OCI-LY3 (cell line): ENCODE measurements around the gene PRKCE.

ENCODE experiments used
- H2AFZ ChIP-seq: fragments of 200-600, 300-600 bp; shearing (Covaris generic); 2 replicates; pipeline ENCODE4 v1.6.0; 2014; ENCODE audit warnings: antibody characterized with exemption, low read depth, low read length
- H3K27ac ChIP-seq: fragments of 200-600, 300-600 bp; sonication (generic); 2 replicates; pipeline ENCODE4 v1.5.1; 2014; ENCODE audit warnings: mild to moderate bottlenecking, low read length, moderate library complexity, mixed read lengths
- H3K27me3 ChIP-seq: fragments of 200-600, 300-600 bp; sonication (generic); 2 replicates; pipeline ENCODE4 v1.6.1; 2014; ENCODE audit warnings: low read depth, low read length, mixed read lengths
- H3K36me3 ChIP-seq: fragments of 200-600, 300-600 bp; sonication (generic); replicated peaks from 2 replicates; pipeline ENCODE3; 2014; ENCODE audit warnings: low read depth, low read length, mixed read lengths
- H3K4me1 ChIP-seq: fragments of 300-600, 200-600 bp; sonication (generic); 2 replicates; pipeline ENCODE4 v1.6.1; 2014; ENCODE audit warnings: low read length, mixed read lengths
- H3K4me2 ChIP-seq: fragments of 200-600, 300-600 bp; sonication (generic); 2 replicates; pipeline ENCODE4 v1.6.1; 2014; ENCODE audit warnings: low read length, mixed read lengths
- H3K4me3 ChIP-seq: fragments of 300-600, 200-600 bp; sonication (generic); 2 replicates; pipeline ENCODE4 v1.5.1; 2014; ENCODE audit warnings: antibody characterized with exemption, mild to moderate bottlenecking, low read length, moderate library complexity
- H3K79me2 ChIP-seq: fragments of 300-600, 200-600 bp; shearing (Covaris generic); 2 replicates; pipeline ENCODE4 v1.6.1; 2014; ENCODE audit warnings: mild to moderate bottlenecking, low read length, mixed read lengths
- H3K9ac ChIP-seq: fragments of 300-600, 200-600 bp; shearing (Covaris generic); 2 replicates; pipeline ENCODE4 v1.6.0; 2014; ENCODE audit warnings: mild to moderate bottlenecking, low read length, moderate library complexity
- H3K9me3 ChIP-seq: fragments of 200-600, 300-600 bp; shearing (Covaris generic); 2 replicates; pipeline ENCODE4 v1.6.1; 2014; ENCODE audit warnings: low read length, mixed read lengths; ENCODE audit not compliant: insufficient read depth
- H4K20me1 ChIP-seq: fragments of 200-600, 300-600 bp; sonication (generic); 2 replicates; pipeline ENCODE4 v1.6.1; 2016; ENCODE audit warnings: low read length, mixed read lengths; ENCODE audit not compliant: insufficient read depth
- CTCF ChIP-seq: fragments of 200-600, 300-600 bp; sonication (generic); IDR thresholded peaks from 2 replicates; pipeline ENCODE4 v1.5.1; 2014; ENCODE audit warnings: antibody characterized with exemption, low read length, low read depth
- EZH2phosphoT487 ChIP-seq: fragments of 200-600 bp; shearing (Covaris generic); IDR thresholded peaks from 2 replicates; pipeline ENCODE4 v1.6.1; 2018; ENCODE audit warnings: antibody characterized with exemption, mixed run types, low read depth

PRKCE gene

GRCh38 chr2:46161315-46161714, 509.8 kb downstream of the PRKCE start:
- Histone ChIP-seq H4K20me1 (no peaks in the 10 kb centered on the region), H3K27ac (no peak overlapping the region), H3K9ac (no peak overlapping the region), H3K36me3 (no peaks in the 10 kb centered on the region), H3K4me2 (no peak overlapping the region), H3K9me3 (no peaks in the 10 kb centered on the region), H3K4me3 (no peak overlapping the region), H3K4me1 (peaks cover 7% of the 10 kb centered on the region; the same call in 1 of the 2 replicates), H3K27me3 (no peaks in the 10 kb centered on the region), H3K79me2 (no peaks in the 10 kb centered on the region), H2AFZ (no peak overlapping the region)
- TF ChIP-seq EZH2phosphoT487 (no peak), CTCF (no peak)

- Histone ChIP-seq H3K9me3 (no peaks in the 10 kb centered on the region), H4K20me1 (no peaks in the 10 kb centered on the region), H3K4me1 (peaks cover 7% of the 10 kb centered on the region; the same call in 1 of the 2 replicates), H3K27ac (no peak overlapping the region), H3K9ac (no peak overlapping the region), H3K4me3 (no peak overlapping the region), H2AFZ (no peak overlapping the region), H3K4me2 (no peak overlapping the region), H3K79me2 (no peaks in the 10 kb centered on the region), H3K27me3 (no peaks in the 10 kb centered on the region), H3K36me3 (no peaks in the 10 kb centered on the region)
- no peak for TF ChIP-seq CTCF
- TF ChIP-seq EZH2phosphoT487 = no peak
These were observed 510.4 kb downstream of the PRKCE start for GRCh38 chr2:46161911-46162310.

GRCh38 chr2:46162329-46163097, 511.0 kb downstream of the PRKCE start:
- Histone ChIP-seq H3K27me3 (no peaks in the 10 kb centered on the region), H3K9ac (no peak overlapping the region), H3K79me2 (no peaks in the 10 kb centered on the region), H2AFZ (no peak overlapping the region), H3K4me3 (no peak overlapping the region), H3K9me3 (no peaks in the 10 kb centered on the region), H3K4me2 (no peak overlapping the region), H4K20me1 (no peaks in the 10 kb centered on the region), H3K27ac (no peak overlapping the region), H3K36me3 (no peaks in the 10 kb centered on the region), H3K4me1 (peaks cover 7% of the 10 kb centered on the region; the same call in 1 of the 2 replicates)
- no peak for TF ChIP-seq EZH2phosphoT487

- Histone ChIP-seq H3K79me2 (no peaks in the 10 kb centered on the region), H2AFZ (no peak overlapping the region), H3K4me3 (no peak overlapping the region), H3K27me3 (no peaks in the 10 kb centered on the region), H3K9me3 (no peaks in the 10 kb centered on the region), H4K20me1 (no peaks in the 10 kb centered on the region), H3K4me2 (no peak overlapping the region), H3K36me3 (no peaks in the 10 kb centered on the region), H3K4me1 (peaks cover 7% of the 10 kb centered on the region; the same call in 1 of the 2 replicates), H3K9ac (no peak overlapping the region), H3K27ac (no peak overlapping the region)
- no peak for TF ChIP-seq CTCF
- TF ChIP-seq EZH2phosphoT487 = no peak
These were observed 511.6 kb downstream of the PRKCE start for GRCh38 chr2:46163098-46163430.
